HG03097 (cell line): ENCODE measurements around the gene FARSA.
A peak's percentile ranks its signal among the peaks of the same experiment; 100 is the strongest.
"Not testable (repeated sequence)": the region's sequence is repeated elsewhere in the genome, so short reads cannot be mapped to it uniquely, and the experiment has no call there.

Experiments used
- ATAC-seq: cut with Tn5 transposase; IDR thresholded peaks from one replicate; pipeline ENCODE4 v1.9.1; 2021; ENCODE audit not compliant: unreplicated experiment, low FRiP score

Gene FARSA

GRCh38 chr19:12933287-12934072 is at the start of gene FARSA:
Gene FARSA (minus strand): TSS chr19:12933711. CDS start chr19:12933696, 15 bp downstream.
- ATAC-seq, result no peak

DNA sequence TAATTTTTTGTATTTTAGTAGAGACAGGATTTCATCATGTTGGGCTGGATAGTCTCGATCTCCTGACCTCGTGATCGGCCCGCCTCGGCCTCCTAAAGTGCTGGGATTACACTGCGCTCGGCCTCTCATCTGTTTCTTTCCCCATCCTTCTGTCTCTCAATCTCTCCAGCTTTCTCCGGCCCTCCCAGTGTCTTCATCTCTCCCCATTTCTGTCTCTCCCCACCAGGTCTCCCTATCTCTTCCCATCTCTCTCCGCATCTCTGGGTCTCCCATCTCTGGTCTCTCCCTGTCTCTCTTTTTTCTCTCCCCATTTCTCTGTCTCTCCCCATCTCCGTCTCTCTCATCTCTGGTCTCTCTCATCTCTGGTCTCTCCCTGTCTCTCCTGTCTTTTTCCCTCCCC is 49.6 kb upstream of the FARSA start:
- no peak for ATAC-seq

DNA sequence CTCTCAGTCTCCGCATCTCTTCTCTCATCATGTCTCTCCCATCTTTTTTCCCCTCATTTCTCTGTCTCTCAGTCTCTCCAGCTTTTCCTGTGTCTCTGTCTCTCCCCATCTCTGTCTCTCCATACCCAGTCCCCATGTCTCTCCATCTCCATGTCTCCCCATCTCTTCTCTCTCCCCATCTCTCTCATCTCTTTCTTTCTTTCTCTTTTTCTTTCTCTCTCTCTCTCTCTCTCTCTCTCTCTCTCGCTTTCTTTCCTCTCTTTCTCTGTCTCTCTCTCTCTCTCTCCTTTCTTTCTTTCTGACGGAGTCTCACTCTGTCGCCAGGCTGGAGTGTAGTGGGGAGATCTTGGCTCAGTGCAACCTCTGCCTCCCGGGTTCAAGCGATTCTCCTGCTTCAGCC is 49.1 kb upstream of the FARSA start:
- no peak for ATAC-seq

GRCh38 chr19:12979974-12980373 is 46.5 kb upstream of the FARSA start:
- no peak for ATAC-seq

- not testable (repeated sequence) for ATAC-seq
Observed at GRCh38 chr19:12976109-12976508, 42.6 kb upstream of the FARSA start.

GRCh38 chr19:12975221-12975741 is 41.8 kb upstream of the FARSA start:
- no peak for ATAC-seq

- no peak for ATAC-seq
Observed at GRCh38 chr19:12974301-12975220, 41.0 kb upstream of the FARSA start.

DNA sequence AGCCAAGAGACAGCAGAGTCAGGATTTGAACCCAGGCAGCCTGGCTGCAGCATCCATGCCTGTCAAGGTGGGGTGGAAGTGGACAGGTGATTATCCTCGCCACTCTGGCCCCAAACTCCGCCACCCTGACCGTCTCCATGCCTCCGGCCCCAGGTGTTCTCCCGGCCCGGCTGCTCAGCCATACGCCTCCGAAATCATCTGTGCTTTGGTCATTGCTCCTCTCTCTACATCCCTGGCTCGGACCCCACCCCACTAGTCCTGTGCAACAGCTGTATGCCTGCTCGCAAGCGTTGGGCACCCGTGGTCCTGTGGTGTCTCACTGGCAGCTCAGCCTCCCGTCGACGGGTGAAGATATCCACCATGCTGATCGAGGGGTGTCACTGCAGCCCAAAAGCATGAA is 39.7 kb upstream of the FARSA start:
- no peak for ATAC-seq

DNA sequence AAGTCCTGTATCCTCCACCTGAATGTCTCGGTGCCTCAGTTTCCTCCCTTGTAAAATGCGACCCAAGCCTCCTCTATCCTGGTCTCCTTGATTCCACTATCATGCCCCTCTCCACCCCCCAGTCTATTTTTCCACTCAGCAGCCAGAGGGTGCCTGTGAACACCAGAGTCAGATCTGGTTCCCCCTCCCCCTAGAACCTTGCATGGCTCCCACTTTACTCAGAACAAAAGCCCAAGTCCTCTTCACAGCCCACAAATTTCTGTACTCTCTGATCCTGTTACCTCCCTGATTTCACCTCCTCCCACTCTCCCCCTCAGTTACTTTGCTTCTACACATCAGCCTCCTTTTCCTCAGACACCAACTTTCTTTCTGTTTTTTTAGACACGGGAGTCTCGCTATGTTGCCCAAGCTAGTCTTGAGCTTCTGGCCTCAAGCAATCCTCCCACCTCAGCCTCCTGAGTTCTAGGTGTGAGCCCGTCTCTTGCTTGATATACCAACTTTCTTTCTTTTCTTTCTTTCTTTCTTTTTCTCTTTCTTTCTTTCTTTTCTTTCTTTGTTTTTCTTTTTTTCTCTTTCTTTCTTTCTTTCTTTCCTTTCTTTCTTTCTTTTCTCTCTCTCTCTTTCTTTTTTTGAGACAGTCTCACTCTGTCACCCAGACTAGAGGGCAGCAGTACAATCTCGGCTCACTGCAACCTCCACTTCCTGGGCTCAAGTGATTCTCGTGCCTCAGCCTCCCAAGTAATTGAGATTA is 36.7 kb upstream of the FARSA start:
- no peak for ATAC-seq

- no peak for ATAC-seq
Observed at GRCh38 chr19:12969292-12969988, 35.9 kb upstream of the FARSA start, which contains the start of gene DAND5. Gene DAND5 (plus strand): TSS chr19:12969576. CDS start chr19:12969661, 85 bp downstream.

DNA sequence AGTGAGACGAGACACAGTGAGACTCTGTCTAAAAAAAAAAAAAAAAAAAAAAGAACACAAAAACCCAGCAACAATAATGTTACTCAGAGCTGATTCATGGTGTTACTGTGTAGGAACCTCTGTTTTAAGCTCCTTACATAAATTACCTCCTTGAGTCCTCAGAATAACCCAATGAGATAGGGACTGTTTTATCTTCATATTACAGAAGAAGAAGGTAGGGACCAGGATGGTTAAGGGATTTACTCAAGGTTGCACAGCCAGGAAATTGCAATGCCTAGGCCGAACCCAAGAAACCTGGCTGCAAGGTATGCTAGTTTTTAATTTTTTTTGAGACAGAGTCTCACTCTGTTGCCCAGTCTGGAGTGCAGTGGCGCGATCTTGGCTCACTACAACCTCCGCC is 34.4 kb upstream of the FARSA start:
- ATAC-seq, result no peak

- ATAC-seq, result no peak
Observed at GRCh38 chr19:12965812-12966135, 32.3 kb upstream of the FARSA start.

DNA sequence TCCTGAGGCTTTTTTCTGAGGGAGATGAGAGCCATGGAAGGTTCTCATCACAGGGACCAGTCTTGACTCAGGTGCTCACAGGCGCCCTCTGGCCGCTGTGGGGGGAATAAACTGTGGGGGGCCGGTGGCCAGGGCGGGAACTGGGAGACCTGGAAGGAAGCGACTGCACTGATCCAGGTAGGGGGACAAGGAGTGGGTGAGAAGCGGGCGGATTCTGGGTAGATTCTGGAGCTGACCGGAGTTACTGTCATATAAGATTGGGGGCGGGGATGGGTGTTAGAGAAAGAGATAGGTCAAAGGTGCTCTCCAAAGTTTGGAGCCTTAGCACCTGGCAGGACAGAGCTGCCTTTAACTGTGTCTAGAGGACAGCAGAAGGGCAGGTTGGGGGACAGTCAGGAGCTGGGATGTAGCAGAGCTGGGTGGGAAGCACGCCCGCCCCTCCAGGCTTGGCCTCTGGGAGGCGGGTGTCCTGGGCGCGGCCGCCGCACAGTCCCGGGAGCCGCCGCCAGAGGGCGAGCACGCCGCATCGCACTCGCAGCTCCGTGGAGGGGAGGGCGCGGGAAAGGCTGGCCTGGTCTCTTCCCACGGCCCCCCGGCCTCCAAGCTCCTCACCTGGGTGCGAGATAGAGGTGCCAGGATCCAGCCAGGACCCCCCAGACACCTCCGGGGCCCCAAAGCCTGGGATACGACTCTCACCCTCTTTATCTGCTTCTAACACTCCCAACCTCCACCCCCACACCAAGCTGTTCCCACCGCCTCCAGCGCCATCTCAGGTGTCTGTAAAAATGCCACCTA is 31.7 kb upstream of the FARSA start:
- ATAC-seq, result peak; percentile 87

- no peak for ATAC-seq
Observed at GRCh38 chr19:12959481-12959880, 26.0 kb upstream of the FARSA start.

GRCh38 chr19:12957389-12957952 is 24.0 kb upstream of the FARSA start:
- not testable (repeated sequence) for ATAC-seq

- no peak for ATAC-seq
Observed at GRCh38 chr19:12956446-12957388, 23.2 kb upstream of the FARSA start, which contains the start of gene GADD45GIP1. Gene GADD45GIP1 (minus strand): TSS chr19:12957223. CDS start chr19:12957212, 11 bp downstream.

GRCh38 chr19:12955996-12956395 is 22.5 kb upstream of the FARSA start:
- ATAC-seq, result no peak

GRCh38 chr19:12955575-12955974 is 22.1 kb upstream of the FARSA start:
- ATAC-seq, result not testable (repeated sequence)
